Aorta (tissue), 5 donors: ENCODE results near the gene OBSCN. TPM values are rescaled to one million over a fixed set of nuclear protein-coding genes. Genes with fewer than 3 reads are reported as not detected.

ENCODE experiments used
- ATAC-seq: fragments of 200-7000 bp; cut with Tn5 transposase; one replicate; pipeline ENCODE4 v1.9.1; 2022; ENCODE audit warnings: moderate library complexity; ENCODE audit not compliant: low FRiP score
- DNase-seq, 2 donors: peaks; one replicate each; pipeline ENCODE4 v3.0.0-alpha.2; 2020
- H3K27ac ChIP-seq, 2 donors: one replicate each; pipeline ENCODE4 v1.5.1; 2013; ENCODE audit warnings: low read length in 2 of 2, mild to moderate bottlenecking in 2 of 2, moderate library complexity in 2 of 2, control low read depth in 1 of 2, inconsistent platforms in 1 of 2, low read depth in 1 of 2
- H3K27me3 ChIP-seq, 2 donors: one replicate each; pipeline ENCODE4 v1.6.1; 2013; ENCODE audit warnings: control low read depth in 1 of 2, low read length in 1 of 2, mild to moderate bottlenecking in 1 of 2, moderate library complexity in 1 of 2; ENCODE audit not compliant: insufficient read depth in 2 of 2, control insufficient read depth in 1 of 2
- H3K36me3 ChIP-seq, 2 donors: one replicate each; pipeline ENCODE4 v1.6.1; 2013; ENCODE audit warnings: control low read depth in 1 of 2, low read length in 1 of 2, mild to moderate bottlenecking in 1 of 2; ENCODE audit not compliant: insufficient read depth in 2 of 2, control insufficient read depth in 1 of 2
- H3K4me1 ChIP-seq, 2 donors: one replicate each; pipeline ENCODE4 v1.6.1; 2013; ENCODE audit warnings: low read length in 2 of 2, control low read depth in 1 of 2, mild to moderate bottlenecking in 1 of 2, moderate library complexity in 1 of 2; ENCODE audit not compliant: insufficient read depth in 2 of 2, control insufficient read depth in 1 of 2
- H3K4me3 ChIP-seq, 2 donors: one replicate each; pipeline ENCODE4 v1.5.1; 2013; ENCODE audit warnings: low read length in 2 of 2, control low read depth in 1 of 2, mild to moderate bottlenecking in 1 of 2
- H3K9me3 ChIP-seq: one replicate; pipeline ENCODE4 v1.6.1; 2013; ENCODE audit warnings: mild to moderate bottlenecking, low read length; ENCODE audit not compliant: control insufficient read depth
- WGBS, 2 donors: extraction: QIAGEN DNeasy Blood & Tissue Kit; methylation state at CpG; one replicate each; pipeline ENCODE4 v1.1.7; 2013; 5-methylcytosine and 5-hydroxymethylcytosine counted together
- intact Hi-C, 2 donors: fragments of 100-400 bp; cut with DNase I; formaldehyde crosslinking; loops; one replicate each; pipeline versions ENCODE4 v1.14.2 to v1.15.0; 2022
- polyA plus RNA-seq, 2 donors: library from polyadenylated mRNA; stranded (reverse); fragments of 200-250 nt; gene quantifications; one replicate each; pipeline ENCODE4 v1.2.3, GENCODE V29; 2013
- total RNA-seq, 2 donors: library from RNA; stranded (reverse); fragmentation: NEBNext Ultra II Directional; extraction: Animal tissue kit (Norgen Biotek cat#: 25700); gene quantifications; one replicate each; pipeline ENCODE4 v1.2.1, GENCODE V29; 2021
- donor health status: healthy with polysubstance abuse.
- donor health status: Bipolar disorder and iron deficiency.
- donor health status: DM: no; HTN: no; CAD: no.
- donor health status: DM: no; HTN: no; CAD: no.
- donor health status: DM: yes; HTN: yes; CAD: no.

The OBSCN gene
- total and polyA plus RNA-seq, 4 donors: 2.0 to 19.3 (median 6.4) TPM

DNA sequence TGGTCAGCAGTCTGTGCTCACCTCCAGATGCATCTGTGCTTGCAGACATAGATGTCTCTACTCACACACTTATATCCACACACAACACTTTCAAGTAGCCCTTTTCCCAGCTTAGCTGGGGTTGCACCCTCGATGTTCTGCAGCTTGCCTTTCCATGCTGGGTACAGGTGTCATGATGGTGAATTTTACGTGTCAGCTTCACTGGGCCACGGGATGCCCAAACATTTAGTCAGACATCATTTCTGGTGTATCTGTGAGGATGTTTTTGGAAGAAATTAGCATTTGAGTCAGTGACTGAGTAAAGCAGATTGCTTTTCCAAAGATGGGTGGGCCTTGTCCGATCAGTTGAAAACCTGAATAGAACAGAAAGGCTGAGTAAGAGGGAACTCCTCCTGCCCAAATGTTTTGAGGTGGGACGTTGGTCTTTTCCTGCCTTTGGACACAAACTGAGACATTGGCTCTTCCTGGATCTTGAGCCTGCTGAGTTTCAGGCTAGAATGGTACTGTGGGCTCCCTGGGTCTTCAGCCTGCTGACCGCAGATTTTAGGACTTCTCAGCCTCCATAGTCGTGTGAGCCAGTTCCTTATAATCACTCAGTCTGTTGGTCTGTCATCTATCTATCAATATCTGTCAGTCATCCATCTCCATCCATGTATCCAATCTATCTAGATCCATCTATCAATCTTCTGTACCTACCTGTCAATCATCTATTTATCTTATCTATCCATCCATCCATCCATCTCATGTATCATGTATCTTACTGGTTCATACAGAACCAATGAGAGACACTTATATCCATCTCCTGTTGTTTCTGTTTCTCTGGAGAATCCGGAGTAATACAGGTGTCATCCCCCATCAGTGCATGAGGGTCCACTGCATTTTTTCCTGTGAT is 12.7 kb upstream of the OBSCN start:
- DNase-seq: peak in 1 of 2 donors; percentile 26
- no peaks in the 10 kb centered on the region for H3K36me3 ChIP-seq
- no peak overlapping the region for H3K27ac ChIP-seq
- H3K4me1 ChIP-seq: no peaks in the 10 kb centered on the region
- no peak overlapping the region for H3K4me3 ChIP-seq
- 86 to 96% methylated on average over 8 of the region's 8 CpGs for WGBS, 2 donors
- intact Hi-C loops: no loop called here
- no peak for ATAC-seq
- H3K27me3 ChIP-seq: no peaks in the 10 kb centered on the region
- H3K9me3 ChIP-seq: peaks cover 2% of the 10 kb centered on the region

DNA sequence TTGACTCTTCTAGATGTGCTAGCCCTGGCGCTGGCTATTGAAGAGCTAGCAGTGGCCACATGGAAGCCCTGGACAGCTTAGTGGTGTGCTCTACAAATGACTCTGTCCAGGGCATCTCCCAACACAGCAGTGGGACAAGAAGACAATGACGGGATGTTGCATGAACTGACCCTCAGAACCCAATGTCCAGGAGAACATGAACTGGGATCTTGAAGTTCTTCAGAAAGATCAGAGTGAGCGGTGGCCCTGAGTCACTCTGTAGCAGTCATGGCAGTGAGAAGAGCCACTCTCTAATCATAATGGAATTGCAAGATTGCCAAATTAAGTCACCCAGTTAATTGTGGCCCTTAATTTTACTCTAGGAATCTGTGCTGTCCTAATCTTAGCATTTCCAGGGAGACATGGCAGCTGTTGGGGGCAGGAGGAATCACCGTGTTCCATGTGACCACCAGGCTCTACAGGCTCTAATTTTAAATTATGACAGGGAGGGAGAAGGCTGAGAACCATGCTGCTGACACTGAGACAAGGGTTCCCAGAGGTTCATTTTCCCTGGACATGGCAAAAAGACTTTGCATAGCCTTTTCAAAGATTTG is 10.2 kb upstream of the OBSCN start:
- Histone ChIP-seq H3K27me3 (no peaks in the 10 kb centered on the region), H3K9me3 (peaks cover 2% of the 10 kb centered on the region), H3K4me3 (no peak overlapping the region), H3K36me3 (no peaks in the 10 kb centered on the region), H3K4me1 (no peaks in the 10 kb centered on the region), H3K27ac (no peak overlapping the region)
- 94 to 95% methylated on average over 4 of the region's 4 CpGs for WGBS, 2 donors
- intact Hi-C loops: no loop called here
- DNase-seq (no peak), ATAC-seq (no peak)

DNA sequence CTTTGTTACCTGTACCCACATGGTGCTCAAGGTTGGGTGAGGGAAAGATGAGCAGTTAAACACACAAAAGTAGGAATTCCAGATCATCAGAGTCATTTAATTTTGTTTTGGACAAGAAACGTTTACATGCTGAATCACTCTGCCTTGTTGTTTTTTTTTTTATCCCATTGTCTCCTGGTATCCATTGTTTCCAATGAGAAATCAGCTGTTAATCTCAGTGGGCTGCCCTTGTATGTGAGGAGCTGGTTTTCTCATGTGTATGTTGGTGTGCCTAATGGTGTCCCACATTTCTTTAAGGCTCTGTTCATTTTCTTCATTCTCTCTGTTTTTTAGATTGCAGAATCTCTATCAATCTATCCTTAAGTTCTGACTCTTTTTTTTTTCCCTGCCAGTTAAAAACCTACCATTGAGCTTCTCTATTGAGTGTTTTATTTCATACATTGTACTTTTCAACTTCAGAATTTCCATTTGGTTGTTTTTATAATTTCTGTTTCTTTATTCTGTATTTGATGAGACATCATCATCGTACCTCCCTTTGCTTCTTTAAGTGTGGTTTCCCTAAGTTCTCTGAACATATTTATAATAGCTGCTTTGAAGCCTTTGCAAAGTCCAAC is 8.8 kb upstream of the OBSCN start:
- Histone ChIP-seq H3K4me3 (no peak overlapping the region), H3K36me3 (no peaks in the 10 kb centered on the region), H3K27me3 (no peaks in the 10 kb centered on the region), H3K27ac (no peak overlapping the region), H3K4me1 (no peaks in the 10 kb centered on the region), H3K9me3 (peaks cover 2% of the 10 kb centered on the region)
- ATAC-seq (no peak), DNase-seq (no peak)
- 73 to 76% methylated on average over 2 of the region's 2 CpGs for WGBS, 2 donors
- intact Hi-C loops: no loop called here

DNA sequence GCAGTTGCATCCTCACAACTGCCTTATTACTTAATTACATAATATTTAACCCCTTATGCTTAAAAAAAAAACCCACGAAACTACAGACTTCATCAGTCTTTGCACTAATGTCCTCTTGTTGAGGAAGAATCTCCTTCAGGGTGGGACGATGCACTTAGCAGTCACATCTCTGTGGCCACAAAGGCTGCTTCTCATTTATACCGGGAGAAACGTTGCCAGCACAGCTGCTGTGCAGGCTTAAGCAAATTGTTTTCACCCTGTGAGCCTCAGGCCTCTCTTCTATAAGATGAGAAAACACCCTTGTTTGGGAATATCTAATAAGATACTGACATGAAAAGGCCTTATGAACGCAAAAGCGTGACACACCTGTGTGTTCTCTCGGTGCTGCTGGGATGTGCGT is 2.9 kb upstream of the OBSCN start:
- no peak for DNase-seq
- 71 to 78% methylated on average over 8 of the region's 8 CpGs for WGBS, 2 donors
- H3K9me3 ChIP-seq: no peaks in the 10 kb centered on the region
- H3K36me3 ChIP-seq: no peaks in the 10 kb centered on the region
- H3K27ac ChIP-seq: no peak overlapping the region
- H3K27me3 ChIP-seq: no peaks in the 10 kb centered on the region
- ATAC-seq: no peak
- no peak overlapping the region for H3K4me3 ChIP-seq
- intact Hi-C loops: no loop called here
- no peaks in the 10 kb centered on the region for H3K4me1 ChIP-seq

DNA sequence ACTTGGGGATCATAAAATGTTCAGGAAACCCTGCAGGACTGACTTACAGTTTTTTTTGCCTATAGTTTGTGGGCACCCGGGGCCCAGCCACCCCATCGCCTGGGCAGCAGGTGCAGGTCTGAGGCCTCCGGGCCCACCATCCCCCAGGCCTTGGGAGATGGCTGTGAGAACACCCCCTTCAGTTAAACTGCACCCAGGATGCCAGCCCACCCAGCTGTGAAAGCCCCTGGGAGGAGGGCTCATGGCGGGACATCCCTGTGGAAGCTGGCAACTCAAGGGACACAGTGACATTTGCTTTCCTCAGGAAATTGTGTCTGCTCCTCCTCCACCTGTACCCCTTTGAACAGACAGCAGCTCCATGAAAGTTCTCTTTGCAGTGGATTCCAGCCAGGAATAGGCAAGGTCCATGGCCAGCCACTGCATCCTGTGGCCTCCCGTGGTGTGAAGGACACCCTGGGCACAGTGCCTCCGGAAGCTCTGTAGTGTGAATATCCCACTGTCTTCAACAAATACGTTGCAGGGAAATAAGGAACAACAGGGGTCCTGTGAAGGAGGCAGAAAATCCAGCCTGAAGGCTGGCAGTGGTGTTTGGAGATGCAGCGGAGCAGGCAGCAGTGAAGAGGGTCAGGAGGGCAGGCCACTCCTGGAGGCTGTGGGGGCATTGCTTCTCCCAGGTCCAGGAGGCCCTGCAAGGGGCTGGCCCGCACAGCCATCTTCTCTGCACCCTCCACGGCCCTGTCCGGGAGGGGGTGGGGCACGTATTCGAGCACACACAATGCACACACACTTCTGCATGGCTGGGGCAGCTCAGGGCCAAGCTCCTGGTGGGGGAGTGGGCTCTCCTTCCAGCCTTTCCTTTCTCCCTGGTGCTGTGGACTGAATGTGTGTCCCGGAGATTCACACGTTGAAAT is 2.1 kb upstream of the OBSCN start:
- ATAC-seq: no peak
- Histone ChIP-seq H3K4me3 (no peak overlapping the region), H3K27me3 (no peaks in the 10 kb centered on the region), H3K4me1 (no peaks in the 10 kb centered on the region), H3K9me3 (no peaks in the 10 kb centered on the region), H3K36me3 (no peaks in the 10 kb centered on the region), H3K27ac (no peak overlapping the region)
- intact Hi-C loops: no loop called here
- 49 to 62% methylated on average over 15 of the region's 15 CpGs for WGBS, 2 donors
- peak in 1 of 2 donors; percentile 53 for DNase-seq

DNA sequence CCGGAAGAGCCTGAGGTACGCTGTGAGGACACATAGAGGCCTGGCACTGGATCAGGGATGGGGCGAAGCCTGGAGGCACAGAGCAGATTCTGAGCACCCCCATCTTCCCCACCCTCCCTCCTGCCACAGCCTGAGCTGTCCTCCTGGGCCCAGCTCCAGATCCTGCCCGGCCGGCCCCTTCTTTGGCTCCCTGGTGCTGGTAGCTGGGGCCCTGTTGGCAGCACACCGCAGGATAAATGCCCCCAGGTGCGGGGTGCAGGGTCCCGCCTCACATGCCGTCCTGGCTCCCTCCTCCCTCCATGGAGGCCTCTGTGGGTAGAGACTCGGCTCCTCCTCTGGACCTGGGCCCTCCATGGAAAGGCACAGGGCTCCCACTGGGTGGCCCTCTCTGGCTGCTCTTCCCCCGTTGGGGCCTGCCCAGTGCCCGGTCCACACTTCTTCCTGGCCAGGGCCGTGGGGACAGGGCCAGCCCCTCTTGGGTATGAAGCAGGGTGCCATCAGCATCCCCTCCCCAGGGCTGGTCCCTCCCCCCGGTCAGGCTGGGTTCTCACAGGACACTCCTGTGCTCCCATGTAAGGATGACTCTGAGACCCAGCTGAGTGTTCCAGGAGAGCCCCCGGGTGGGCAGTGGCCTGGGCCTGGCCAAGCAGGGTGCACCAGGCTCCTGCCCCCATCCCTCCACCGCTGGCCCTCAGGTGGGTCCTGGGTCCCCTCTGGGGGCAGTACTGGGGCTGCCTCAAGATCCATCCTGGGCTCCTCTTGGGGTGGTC is 1.1 kb upstream of the OBSCN start:
- H3K9me3 ChIP-seq: no peaks in the 10 kb centered on the region
- H3K36me3 ChIP-seq: no peaks in the 10 kb centered on the region
- no peaks in the 10 kb centered on the region for H3K27me3 ChIP-seq
- ATAC-seq (peak; percentile 30), DNase-seq (peak in 1 of 2 donors; percentile 74)
- no peak overlapping the region for H3K27ac ChIP-seq
- H3K4me1 ChIP-seq: no peaks in the 10 kb centered on the region
- WGBS, 2 donors: 54 to 63% methylated on average over 14 to 16 of the region's 16 CpGs
- no peak overlapping the region for H3K4me3 ChIP-seq
- intact Hi-C loops: no loop called here

DNA sequence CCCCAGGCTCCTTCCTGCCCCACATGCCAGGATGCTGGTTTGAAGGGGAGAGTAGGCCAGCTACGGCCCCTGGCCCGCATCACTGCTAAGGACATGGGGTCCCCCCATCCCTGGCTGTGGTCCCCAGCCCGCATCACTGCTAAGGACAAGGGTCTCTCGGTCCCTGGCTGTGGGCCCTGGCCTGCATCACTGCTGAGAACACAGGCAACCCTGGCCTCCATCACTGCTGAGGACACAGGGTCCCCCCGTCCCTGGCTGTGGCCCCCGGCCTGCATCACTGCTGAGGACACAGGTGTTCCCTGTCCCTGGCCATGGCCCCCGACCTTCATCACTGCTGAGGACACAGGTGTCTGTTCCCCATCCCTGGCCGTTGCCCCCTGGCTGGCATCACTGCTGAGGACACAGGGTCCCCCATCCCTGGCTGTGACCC is 448 bp upstream of the OBSCN start:
- WGBS, 2 donors: 85 to 89% methylated on average over 8 of the region's 8 CpGs
- Histone ChIP-seq H3K27ac (no peak overlapping the region), H3K4me3 (no peak overlapping the region), H3K9me3 (no peaks in the 10 kb centered on the region), H3K4me1 (no peaks in the 10 kb centered on the region), H3K27me3 (no peaks in the 10 kb centered on the region), H3K36me3 (no peaks in the 10 kb centered on the region)
- intact Hi-C loops: no loop called here
- peak in 1 of 2 donors; percentile 72 for DNase-seq
- no peak for ATAC-seq
